ENCODE data around the gene SFI1. TPM values are rescaled to one million over a fixed set of nuclear protein-coding genes. Genes with fewer than 3 reads are reported as not detected.

The SFI1 gene
- total RNA-seq, 1 experiment from 2014 or later, result 53.1 TPM

DNA sequence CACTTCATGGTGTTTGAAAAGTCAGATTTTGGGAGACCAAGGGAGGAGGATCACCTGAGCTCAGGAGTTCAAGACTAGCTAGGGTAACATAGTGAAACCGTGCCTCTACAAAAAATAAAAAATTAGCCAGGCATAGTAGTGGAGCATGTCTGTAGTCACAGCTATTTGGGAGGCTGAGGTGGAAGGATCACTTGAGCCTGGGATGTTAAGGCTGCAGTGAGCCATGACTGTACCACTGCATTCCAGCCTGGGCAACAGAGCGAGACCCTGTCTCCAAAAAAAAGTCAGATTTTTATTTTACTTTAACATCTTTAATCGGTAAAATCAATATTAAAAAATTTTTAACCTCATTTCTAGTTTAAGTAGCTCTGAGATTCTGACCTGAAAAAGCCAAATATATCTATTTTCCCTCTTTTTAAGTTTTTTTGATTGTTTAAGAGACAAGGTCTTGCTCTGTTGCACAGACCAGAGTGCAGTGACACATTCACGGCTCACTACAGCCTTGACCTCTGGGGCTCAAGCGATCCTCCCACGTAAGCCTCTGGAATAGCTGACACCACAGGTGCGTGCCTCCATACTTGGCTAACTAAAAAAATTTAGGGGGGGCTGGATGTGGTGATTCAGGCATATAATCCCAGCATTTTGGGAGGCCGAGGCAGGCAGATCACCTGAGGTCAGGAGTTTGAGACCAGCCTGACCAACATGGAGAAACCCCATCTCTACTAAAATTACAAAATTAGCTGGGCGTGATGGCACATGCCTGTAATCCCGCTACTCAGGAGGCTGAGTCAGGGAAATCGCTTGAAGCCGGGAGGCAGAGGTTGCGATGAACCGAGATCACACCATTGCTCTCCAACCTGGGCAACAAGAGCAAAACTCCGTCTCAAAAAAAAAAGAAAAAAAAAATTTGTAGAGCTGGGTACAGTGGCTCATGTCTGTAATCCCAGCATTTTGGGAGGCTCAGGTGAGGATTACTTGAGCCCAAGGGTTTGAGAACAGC lies 48.4 kb downstream of the SFI1 start:
- Histone ChIP-seq H3K36me3 (ENCODE audit: control insufficient read depth in 1 of 2, insufficient read depth in 2 of 2, low read length in 2 of 2) (no peaks in the 10 kb centered on the region; a peak in 1 of 4 replicates), H3K27ac (ENCODE audit: low read depth, low read length) (no peak overlapping the region), H3K4me2 (ENCODE audit: low read length) (no peak overlapping the region), H2AFZ (ENCODE audit: low read depth, low read length, poor library complexity, severe bottlenecking) (no peak overlapping the region), H3K9ac (ENCODE audit: low read length) (no peak overlapping the region), H3K79me2 (ENCODE audit: insufficient read depth, low read length) (peaks cover 3% of the 10 kb centered on the region; the same call in 1 of the 2 replicates), H3K4me1 (ENCODE audit: control insufficient read depth in 1 of 2, insufficient read depth in 2 of 2, low read length in 2 of 2) (no peaks in the 10 kb centered on the region), H4K20me1 (ENCODE audit: insufficient read depth) (no peaks in the 10 kb centered on the region), H3K27me3 (ENCODE audit: insufficient read depth, low read length) (no peaks in the 10 kb centered on the region), H3K9me2 (ENCODE audit: insufficient read depth) (no peaks in the 10 kb centered on the region), H3K4me3 (replicated peaks in 1 of 2; ENCODE audit: low read depth in 1 of 2, low read length in 2 of 2) (no peak overlapping the region), H3K9me3 (ENCODE audit: control insufficient read depth in 1 of 2, insufficient read depth in 1 of 2, low read depth in 1 of 2, low read length in 2 of 2) (no peaks in the 10 kb centered on the region)
- RAD21 ChIA-PET (ENCODE audit: low non-redundant PET in 1 of 2, low total read pairs in 2 of 2, uncharacterized antibody in 2 of 2, unreplicated experiment in 2 of 2), result no interaction called here
- TF ChIP-seq, protein P1, sequence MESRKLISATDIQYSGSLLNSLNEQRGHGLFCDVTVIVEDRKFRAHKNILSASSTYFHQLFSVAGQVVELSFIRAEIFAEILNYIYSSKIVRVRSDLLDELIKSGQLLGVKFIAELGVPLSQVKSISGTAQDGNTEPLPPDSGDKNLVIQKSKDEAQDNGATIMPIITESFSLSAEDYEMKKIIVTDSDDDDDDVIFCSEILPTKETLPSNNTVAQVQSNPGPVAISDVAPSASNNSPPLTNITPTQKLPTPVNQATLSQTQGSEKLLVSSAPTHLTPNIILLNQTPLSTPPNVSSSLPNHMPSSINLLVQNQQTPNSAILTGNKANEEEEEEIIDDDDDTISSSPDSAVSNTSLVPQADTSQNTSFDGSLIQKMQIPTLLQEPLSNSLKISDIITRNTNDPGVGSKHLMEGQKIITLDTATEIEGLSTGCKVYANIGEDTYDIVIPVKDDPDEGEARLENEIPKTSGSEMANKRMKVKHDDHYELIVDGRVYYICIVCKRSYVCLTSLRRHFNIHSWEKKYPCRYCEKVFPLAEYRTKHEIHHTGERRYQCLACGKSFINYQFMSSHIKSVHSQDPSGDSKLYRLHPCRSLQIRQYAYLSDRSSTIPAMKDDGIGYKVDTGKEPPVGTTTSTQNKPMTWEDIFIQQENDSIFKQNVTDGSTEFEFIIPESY (IDR thresholded peaks at IDR 0.05; ENCODE audit: extremely low read depth, insufficient replicate concordance, low read length), result no peak
- TF ChIP-seq SRF (IDR thresholded peaks at IDR 0.05; ENCODE audit: low read depth) (no peak), JUND (IDR thresholded peaks at IDR 0.05) (no peak), EGR1 (IDR thresholded peaks at IDR 0.05; ENCODE audit: low read depth) (no peak), TCF7L2 (IDR thresholded peaks at IDR 0.05; ENCODE audit: borderline replicate concordance, extremely low read depth, insufficient read depth, insufficient read length) (no peak), CBX3 (IDR thresholded peaks at IDR 0.05; ENCODE audit: low read depth) (no peak), SIN3A (IDR thresholded peaks at IDR 0.05; ENCODE audit: low read depth) (no peak), CEBPB (IDR thresholded peaks at IDR 0.05; ENCODE audit: low read depth) (no peak), EZH2phosphoT487 (IDR thresholded peaks at IDR 0.05; ENCODE audit: borderline replicate concordance) (no peak)
- TF ChIP-seq, protein P2, sequence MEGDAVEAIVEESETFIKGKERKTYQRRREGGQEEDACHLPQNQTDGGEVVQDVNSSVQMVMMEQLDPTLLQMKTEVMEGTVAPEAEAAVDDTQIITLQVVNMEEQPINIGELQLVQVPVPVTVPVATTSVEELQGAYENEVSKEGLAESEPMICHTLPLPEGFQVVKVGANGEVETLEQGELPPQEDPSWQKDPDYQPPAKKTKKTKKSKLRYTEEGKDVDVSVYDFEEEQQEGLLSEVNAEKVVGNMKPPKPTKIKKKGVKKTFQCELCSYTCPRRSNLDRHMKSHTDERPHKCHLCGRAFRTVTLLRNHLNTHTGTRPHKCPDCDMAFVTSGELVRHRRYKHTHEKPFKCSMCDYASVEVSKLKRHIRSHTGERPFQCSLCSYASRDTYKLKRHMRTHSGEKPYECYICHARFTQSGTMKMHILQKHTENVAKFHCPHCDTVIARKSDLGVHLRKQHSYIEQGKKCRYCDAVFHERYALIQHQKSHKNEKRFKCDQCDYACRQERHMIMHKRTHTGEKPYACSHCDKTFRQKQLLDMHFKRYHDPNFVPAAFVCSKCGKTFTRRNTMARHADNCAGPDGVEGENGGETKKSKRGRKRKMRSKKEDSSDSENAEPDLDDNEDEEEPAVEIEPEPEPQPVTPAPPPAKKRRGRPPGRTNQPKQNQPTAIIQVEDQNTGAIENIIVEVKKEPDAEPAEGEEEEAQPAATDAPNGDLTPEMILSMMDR (IDR thresholded peaks at IDR 0.05 in 2 of 3, conservative IDR thresholded peaks at IDR 0.05 in 1 of 3; ENCODE audit: borderline replicate concordance in 1 of 3, insufficient read depth in 1 of 3, low read depth in 2 of 3, low read length in 2 of 3), result no peak
- no TSS peak for BruUV-seq (replicated peaks)
- ATAC-seq, result no peak
- DNase-seq (ENCODE audit: low read depth, low spot score), result no peak
- CTCF ChIA-PET, result interaction anchor here (1.1 kb wide), 1 partner anchor 12 kb away, joined by 5 read pairs; no protein-coding TSS in a partner anchor
- POLR2A ChIA-PET, result interaction anchor here (0.6 kb wide), 1 partner anchor 439 kb away, joined by 3 read pairs; no protein-coding TSS in a partner anchor
- intact Hi-C loops (cut with micrococcal nuclease), result no loop called here

Data from HCT116 (cell line).